IMR-90 (cell line): ENCODE measurements around the gene CCL5. TPM values are rescaled to one million over a fixed set of nuclear protein-coding genes. Genes with fewer than 3 reads are reported as not detected.

Experiments used
- ATAC-seq: fragments of 200-7000 bp; cut with Tn5 transposase; 2 replicates; pipeline ENCODE4 v1.9.1; 2020; ENCODE audit warnings: low read depth, mild to moderate bottlenecking, moderate library complexity
- BruUV-seq: library from RNA; stranded (reverse); fragments of 400-500 nt; replicated peaks from 2 replicates; lab custom pipeline; 2021; lab: Mats Ljungman, UMichigan
- CTCF ChIA-PET: fragments of 300-600 bp; formaldehyde crosslinking; extraction: SDS; loops from one replicate; lab custom pipeline; 2021; ENCODE audit warnings: antibody characterized with exemption; lab: Yijun Ruan, JAX
- POLR2A ChIA-PET: fragments of 300-600 bp; sonication (Branson Sonifier 250); formaldehyde crosslinking; loops from one replicate; lab custom pipeline; 2022; ENCODE audit warnings: antibody characterized with exemption; ENCODE audit not compliant: unreplicated experiment; lab: Charles Lee
- DNase-seq: peaks from one replicate; pipeline ENCODE4 v3.0.0; 2013
- H2AFZ ChIP-seq: replicated peaks from 2 replicates; pipeline ENCODE3; 2013; ENCODE audit warnings: low read length, mild to moderate bottlenecking; ENCODE audit not compliant: poor library complexity
- H2AK5ac ChIP-seq: 2 replicates; pipeline ENCODE4 v1.6.1; 2013; ENCODE audit warnings: low read depth, low read length, inconsistent platforms
- H2AK9ac ChIP-seq: replicated peaks from 2 replicates; pipeline ENCODE3; 2013; ENCODE audit warnings: mild to moderate bottlenecking, low read depth, low read length, moderate library complexity; ENCODE audit not compliant: poor library complexity
- H2BK120ac ChIP-seq: 2 replicates; pipeline ENCODE4 v1.6.1; 2013; ENCODE audit warnings: low read depth, low read length, inconsistent platforms
- H2BK15ac ChIP-seq: 3 replicates; pipeline ENCODE4 v1.6.1; 2013; ENCODE audit warnings: low read depth, low read length, inconsistent platforms
- H2BK20ac ChIP-seq: 2 replicates; pipeline ENCODE4 v1.6.1; 2013; ENCODE audit warnings: low read depth, mild to moderate bottlenecking, inconsistent platforms, low read length, moderate library complexity
- H2BK5ac ChIP-seq: 2 replicates; pipeline ENCODE4 v1.6.1; 2013; ENCODE audit warnings: mild to moderate bottlenecking, low read depth, low read length, inconsistent platforms; ENCODE audit not compliant: poor library complexity, severe bottlenecking
- H3K14ac ChIP-seq: replicated peaks from 2 replicates; pipeline ENCODE4 v1.6.1; 2013; ENCODE audit warnings: low read depth, low read length, inconsistent platforms
- H3K18ac ChIP-seq: 2 replicates; pipeline ENCODE4 v1.6.1; 2013; ENCODE audit warnings: low read depth, low read length, control low read depth
- H3K23ac ChIP-seq: 2 replicates; pipeline ENCODE4 v1.6.1; 2013; ENCODE audit warnings: low read depth, low read length, inconsistent platforms
- H3K27ac ChIP-seq: 2 replicates; pipeline ENCODE4 v1.5.1; 2013; ENCODE audit warnings: mild to moderate bottlenecking, control low read depth, low read length; ENCODE audit not compliant: insufficient read depth
- H3K27me3 ChIP-seq: 2 replicates; pipeline ENCODE4 v1.6.1; 2013; ENCODE audit warnings: low read length; ENCODE audit not compliant: control insufficient read depth, insufficient read depth
- H3K36me3 ChIP-seq: 2 replicates; pipeline ENCODE4 v1.6.1; 2013; ENCODE audit warnings: low read length, mixed read lengths; ENCODE audit not compliant: control insufficient read depth, insufficient read depth
- H3K4ac ChIP-seq: 2 replicates; pipeline ENCODE4 v1.6.1; 2013; ENCODE audit warnings: low read depth, low read length, inconsistent platforms
- H3K4me1 ChIP-seq: 2 replicates; pipeline ENCODE4 v1.6.1; 2013; ENCODE audit warnings: low read length, mixed read lengths; ENCODE audit not compliant: control insufficient read depth, insufficient read depth
- H3K4me2 ChIP-seq: 2 replicates; pipeline ENCODE4 v1.6.1; 2013; ENCODE audit warnings: low read depth, mild to moderate bottlenecking, control low read depth, low read length, moderate library complexity
- H3K4me3 ChIP-seq: 2 replicates; pipeline ENCODE4 v1.5.1; 2013; ENCODE audit warnings: low read depth, mild to moderate bottlenecking, control low read depth, low read length, moderate library complexity; ENCODE audit not compliant: insufficient read depth
- H3K56ac ChIP-seq: 2 replicates; pipeline ENCODE4 v1.6.1; 2013; ENCODE audit warnings: low read length, inconsistent platforms; ENCODE audit not compliant: insufficient read depth; ENCODE audit errors: extremely low read depth
- H3K79me1 ChIP-seq, 2 experiments: 2 replicates each; pipeline ENCODE4 v1.6.1; 2013; ENCODE audit warnings: low read length in 2 of 2, inconsistent platforms in 1 of 2, low read depth in 1 of 2
- H3K9ac ChIP-seq: 2 replicates; pipeline ENCODE4 v1.6.1; 2013; ENCODE audit warnings: low read depth, low read length, control low read depth
- H3K9me1 ChIP-seq: 2 replicates; pipeline ENCODE4 v1.6.1; 2013; ENCODE audit warnings: low read length, inconsistent platforms; ENCODE audit not compliant: insufficient read depth
- H3K9me3 ChIP-seq: 2 replicates; pipeline ENCODE4 v1.6.1; 2013; ENCODE audit warnings: low read length; ENCODE audit not compliant: control insufficient read depth, insufficient read depth
- H4K20me1 ChIP-seq: 2 replicates; pipeline ENCODE4 v1.6.1; 2013; ENCODE audit warnings: low read length, inconsistent platforms; ENCODE audit not compliant: insufficient read depth
- H4K5ac ChIP-seq: 2 replicates; pipeline ENCODE4 v1.6.1; 2013; ENCODE audit warnings: mild to moderate bottlenecking, low read depth, low read length, control low read depth
- H4K8ac ChIP-seq, 2 experiments: 2 replicates each; pipeline ENCODE4 v1.6.1; 2013; ENCODE audit warnings: low read depth in 2 of 2, low read length in 2 of 2, control low read depth in 1 of 2, inconsistent platforms in 1 of 2
- H4K91ac ChIP-seq: 2 replicates; pipeline ENCODE4 v1.6.1; 2013; ENCODE audit warnings: low read depth, low read length, inconsistent platforms; ENCODE audit not compliant: insufficient read depth
- CEBPB ChIP-seq: IDR thresholded peaks from 2 replicates; pipeline ENCODE4 v1.6.1; 2012; ENCODE audit warnings: low read depth, low read length, improper control_type of control experiment
- CTCF ChIP-seq: conservative IDR thresholded peaks from 2 replicates; pipeline ENCODE4 v1.5.1; 2012; ENCODE audit warnings: mild to moderate bottlenecking, low read depth, low read length, improper control_type of control experiment
- NFE2L2 ChIP-seq: fragments of 150-350 bp; IDR thresholded peaks from 2 replicates; pipeline ENCODE4 v1.6.1; 2016; ENCODE audit warnings: low read depth, mild to moderate bottlenecking, low read length
- WGBS, 2 experiments: methylation state at CpG; one replicate each; pipeline versions ENCODE4 v1.1.5 to v1.1.7; 2013; ENCODE audit warnings: missing lambda C conversion rate in 2 of 2; ENCODE audit not compliant: insufficient read length in 1 of 2; ENCODE audit errors: extremely low coverage in 2 of 2; 5-methylcytosine and 5-hydroxymethylcytosine counted together
- dilution Hi-C: fragments of 300-500 bp; cut with HindIII; formaldehyde crosslinking; loops from one replicate; pipeline ENCODE4 v1.14.3; 2018; ENCODE audit warnings: low sequenced_read_pairs; ENCODE audit not compliant: unreplicated experiment
- in situ Hi-C: fragments of 300-500 bp; cut with MboI; formaldehyde crosslinking; loops from 3 replicates; pipeline ENCODE4 v1.14.3; 2019; ENCODE audit warnings: low sequenced_read_pairs, inconsistent platforms, mixed read lengths
- intact Hi-C: fragments of 100-400 bp; cut with micrococcal nuclease; formaldehyde crosslinking; loops from 2 replicates; pipeline ENCODE4 v1.10.0; 2022
- polyA plus RNA-seq, 3 experiments: library from polyadenylated mRNA; depleted of rRNA; stranded (reverse); fragments of >200 nt; gene quantifications; 2 replicates each; pipeline ENCODE4 v1.2.3, GENCODE V29; 2012; ENCODE audit warnings: low replicate concordance in 1 of 3
- total RNA-seq: library from RNA; depleted of rRNA; stranded (reverse); fragments of >200 nt; gene quantifications from 2 replicates; pipeline ENCODE4 v1.2.3, GENCODE V29; 2012

The CCL5 gene
- total and polyA plus RNA-seq, 2 of the 4 experiments (the other 2 are of a cell fraction), result not detected

- in situ Hi-C loops, result no loop called here
- Histone ChIP-seq H2BK20ac (no peak overlapping the region), H3K36me3 (no peaks in the 10 kb centered on the region), H3K14ac (no peak overlapping the region), H3K9me1 (no peaks in the 10 kb centered on the region), H4K8ac (no peak overlapping the region), H2BK15ac (no peak overlapping the region), H2BK120ac (no peak overlapping the region), H3K27ac (no peak overlapping the region), H3K56ac (no peak overlapping the region), H3K4ac (no peak overlapping the region), H3K27me3 (no peaks in the 10 kb centered on the region), H3K18ac (no peak overlapping the region), H3K4me2 (no peak overlapping the region), H4K91ac (no peak overlapping the region), H3K23ac (no peak overlapping the region), H2AK9ac (no peak overlapping the region), H3K79me1 (no peaks in the 10 kb centered on the region), H4K5ac (no peak overlapping the region), H3K9ac (no peak overlapping the region), H2AK5ac (no peak overlapping the region), H4K20me1 (no peaks in the 10 kb centered on the region; the same call in 1 of the 2 replicates), H2AFZ (no peak overlapping the region), H3K4me3 (no peak overlapping the region), H2BK5ac (no peak overlapping the region), H3K4me1 (no peaks in the 10 kb centered on the region), H3K9me3 (no peaks in the 10 kb centered on the region)
- TF ChIP-seq NFE2L2 (no peak), CEBPB (0 out of 2 replicates have a peak, but pooled peaks have one; percentile 12), CTCF (no peak)
- WGBS, 2 experiments, result no CpG with 5 or more reads among the region's 3 CpGs
- no TSS peak for BruUV-seq
- POLR2A ChIA-PET, result no interaction called here
- dilution Hi-C loops, result no loop called here
- no peak for DNase-seq
- no peak for ATAC-seq
- CTCF ChIA-PET, result no interaction called here
- intact Hi-C loops, result no loop called here
Observed at GRCh38 chr17:35915153-35915964, 35.2 kb upstream of the CCL5 start.
